Measurements from ENCODE around the gene PLPP3.
A peak's percentile ranks its signal among the peaks of the same experiment; 100 is the strongest.

PLPP3 gene

DNA sequence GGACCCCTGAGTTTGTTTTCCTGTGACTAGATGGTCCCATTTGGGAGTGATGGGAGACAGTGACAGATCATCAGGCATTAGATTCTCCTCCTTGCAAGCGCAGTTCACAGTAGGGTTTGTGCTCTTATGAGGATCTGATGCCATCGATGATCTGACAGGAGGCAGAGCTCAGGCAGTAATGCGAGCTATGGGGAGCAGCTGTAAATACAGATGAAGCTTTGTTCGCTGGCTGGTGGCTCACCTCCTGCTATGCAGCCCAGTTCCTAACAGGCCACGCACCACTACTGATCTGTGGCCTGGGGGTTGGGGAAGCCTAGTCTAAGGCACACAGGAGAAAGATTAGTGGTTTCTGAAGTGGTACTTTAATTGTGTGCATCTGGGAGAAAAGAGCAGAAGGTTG is 7.1 kb upstream of the PLPP3 start:
- WGBS, result 91% methylated on average over 5 of the region's 5 CpGs
- no peak overlapping the region for H2AFZ ChIP-seq (ENCODE audit: low read depth, low read length)
- H3K4me2 ChIP-seq (ENCODE audit: low read length, poor library complexity, severe bottlenecking), result no peak overlapping the region
- H3K23ac ChIP-seq (ENCODE audit: low read length in 2 of 2), result no peak overlapping the region
- H2BK120ac ChIP-seq (ENCODE audit: low read depth, low read length), result no peak overlapping the region
- no peaks in the 10 kb centered on the region for H3K36me3 ChIP-seq (ENCODE audit: control insufficient read depth in 1 of 2, insufficient read depth in 2 of 2, low read depth in 1 of 2, low read length in 2 of 2)
- H3K14ac ChIP-seq (ENCODE audit: low read length in 2 of 2), result no peak overlapping the region
- DNase-seq, result no peak
- peak overlapping the region; percentile 11 for H4K91ac ChIP-seq (ENCODE audit: low read length)
- H3K9me3 ChIP-seq (ENCODE audit: control insufficient read depth, low read length), result peaks cover 13% of the 10 kb centered on the region
- no peak overlapping the region for H3K4me3 ChIP-seq (ENCODE audit: insufficient read depth in 1 of 2, low read depth in 1 of 2, low read length in 2 of 2)
- no peaks in the 10 kb centered on the region for H3K27me3 ChIP-seq (ENCODE audit: control insufficient read depth in 1 of 2, insufficient read depth in 1 of 2, low read length in 2 of 2)
- no peak overlapping the region for H3K27ac ChIP-seq (ENCODE audit: low read length, poor library complexity, severe bottlenecking)
- no peak overlapping the region for H3K18ac ChIP-seq (ENCODE audit: low read depth in 1 of 2, low read length in 2 of 2)
- H3K9ac ChIP-seq (ENCODE audit: low read length), result no peak overlapping the region
- H2BK5ac ChIP-seq (ENCODE audit: low read depth, low read length, poor library complexity, severe bottlenecking), result no peak overlapping the region
- no peaks in the 10 kb centered on the region for H3K79me1 ChIP-seq (replicated peaks; ENCODE audit: low read length, poor library complexity, severe bottlenecking)
- H3K4ac ChIP-seq (ENCODE audit: low read depth in 1 of 2, low read length in 2 of 2), result no peak overlapping the region
- H4K8ac ChIP-seq (ENCODE audit: low read length), result no peak overlapping the region
- no peak overlapping the region for H2AK5ac ChIP-seq (ENCODE audit: low read length, severe bottlenecking)
- peaks cover 3% of the 10 kb centered on the region for H3K4me1 ChIP-seq (ENCODE audit: control insufficient read depth, insufficient read depth, low read depth, low read length)
- H2BK15ac ChIP-seq (ENCODE audit: low read depth, poor library complexity, severe bottlenecking), result no peak overlapping the region
- no peak overlapping the region for H2BK12ac ChIP-seq (ENCODE audit: low read length in 2 of 2)

DNA sequence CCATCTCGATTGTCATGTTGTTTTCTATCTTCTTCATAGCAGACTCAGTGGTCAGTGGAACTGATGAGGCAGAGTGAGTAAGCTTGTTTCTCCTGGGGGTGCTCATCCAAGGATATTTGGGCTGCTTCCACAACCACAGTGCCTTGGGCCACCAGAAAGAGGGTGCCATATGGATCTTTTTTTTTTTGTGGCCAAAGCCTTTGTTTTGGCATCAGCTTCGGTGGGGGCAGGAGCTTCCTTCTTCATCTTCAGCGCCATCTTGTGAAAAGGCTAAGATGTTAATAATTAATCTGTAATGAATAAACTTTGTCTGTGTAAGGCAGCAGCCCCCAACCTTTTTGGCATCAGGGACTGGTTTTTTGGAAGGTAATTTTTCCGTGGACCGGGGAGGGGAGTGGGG is 6.6 kb upstream of the PLPP3 start:
- H3K9me3 ChIP-seq (ENCODE audit: control insufficient read depth, low read length), result peaks cover 13% of the 10 kb centered on the region
- no peak for DNase-seq
- no peak overlapping the region for H3K18ac ChIP-seq (ENCODE audit: low read depth in 1 of 2, low read length in 2 of 2)
- H3K14ac ChIP-seq (ENCODE audit: low read length in 2 of 2), result no peak overlapping the region
- no peaks in the 10 kb centered on the region for H3K27me3 ChIP-seq (ENCODE audit: control insufficient read depth in 1 of 2, insufficient read depth in 1 of 2, low read length in 2 of 2)
- no peak overlapping the region for H3K27ac ChIP-seq (ENCODE audit: low read length, poor library complexity, severe bottlenecking)
- no peak overlapping the region for H2BK5ac ChIP-seq (ENCODE audit: low read depth, low read length, poor library complexity, severe bottlenecking)
- no peaks in the 10 kb centered on the region for H3K36me3 ChIP-seq (ENCODE audit: control insufficient read depth in 1 of 2, insufficient read depth in 2 of 2, low read depth in 1 of 2, low read length in 2 of 2)
- no peak overlapping the region for H2BK15ac ChIP-seq (ENCODE audit: low read depth, poor library complexity, severe bottlenecking)
- peaks cover 3% of the 10 kb centered on the region for H3K4me1 ChIP-seq (ENCODE audit: control insufficient read depth, insufficient read depth, low read depth, low read length)
- H3K4me2 ChIP-seq (ENCODE audit: low read length, poor library complexity, severe bottlenecking), result no peak overlapping the region
- H3K23ac ChIP-seq (ENCODE audit: low read length in 2 of 2), result no peak overlapping the region
- H2BK120ac ChIP-seq (ENCODE audit: low read depth, low read length), result no peak overlapping the region
- no peak overlapping the region for H4K8ac ChIP-seq (ENCODE audit: low read length)
- H2AFZ ChIP-seq (ENCODE audit: low read depth, low read length), result no peak overlapping the region
- H4K91ac ChIP-seq (ENCODE audit: low read length), result no peak overlapping the region
- peak overlapping the region; percentile 51 for H3K9ac ChIP-seq (ENCODE audit: low read length)
- no peak overlapping the region for H3K4me3 ChIP-seq (ENCODE audit: insufficient read depth in 1 of 2, low read depth in 1 of 2, low read length in 2 of 2)
- H3K79me1 ChIP-seq (replicated peaks; ENCODE audit: low read length, poor library complexity, severe bottlenecking), result no peaks in the 10 kb centered on the region
- no peak overlapping the region for H3K4ac ChIP-seq (ENCODE audit: low read depth in 1 of 2, low read length in 2 of 2)
- no peak overlapping the region for H2AK5ac ChIP-seq (ENCODE audit: low read length, severe bottlenecking)
- 92% methylated on average over 3 of the region's 5 CpGs for WGBS
- H2BK12ac ChIP-seq (ENCODE audit: low read length in 2 of 2), result no peak overlapping the region

DNA sequence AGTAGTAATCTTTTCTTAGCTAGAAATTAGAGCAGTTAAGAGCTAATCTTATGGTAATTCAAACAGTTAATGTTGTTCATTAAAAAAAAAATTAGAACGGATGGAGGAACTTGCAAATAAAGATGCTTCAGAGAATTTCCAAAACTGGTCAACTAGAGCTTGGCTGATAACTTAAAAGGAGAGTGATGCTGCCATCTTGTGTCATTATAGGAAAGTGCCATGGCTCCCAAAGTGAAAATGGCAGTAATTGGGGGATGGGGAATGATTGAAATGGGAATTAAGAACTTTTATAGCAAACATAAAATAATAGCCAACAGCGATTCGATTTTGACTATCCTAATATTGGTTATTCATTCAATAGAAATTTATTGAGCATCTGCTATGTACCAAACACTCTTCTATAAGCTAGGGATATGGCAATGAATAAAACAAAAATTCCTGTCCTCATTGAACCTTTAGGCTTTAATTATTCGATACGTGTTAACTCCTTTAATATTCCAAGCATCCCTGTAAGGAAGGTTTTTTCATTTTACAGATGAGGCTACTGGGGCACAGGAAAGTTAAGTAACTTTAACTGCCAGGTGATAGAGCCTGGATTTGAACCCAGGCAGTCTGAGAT is 5.7 kb upstream of the PLPP3 start:
- Histone ChIP-seq H2BK120ac (ENCODE audit: low read depth, low read length) (no peak overlapping the region), H2BK5ac (ENCODE audit: low read depth, low read length, poor library complexity, severe bottlenecking) (no peak overlapping the region), H3K14ac (ENCODE audit: low read length in 2 of 2) (no peak overlapping the region), H3K79me1 (replicated peaks; ENCODE audit: low read length, poor library complexity, severe bottlenecking) (no peaks in the 10 kb centered on the region), H2BK12ac (ENCODE audit: low read length in 2 of 2) (no peak overlapping the region), H3K4me3 (ENCODE audit: insufficient read depth in 1 of 2, low read depth in 1 of 2, low read length in 2 of 2) (no peak overlapping the region), H3K27me3 (ENCODE audit: control insufficient read depth in 1 of 2, insufficient read depth in 1 of 2, low read length in 2 of 2) (no peaks in the 10 kb centered on the region), H3K9me3 (ENCODE audit: control insufficient read depth, low read length) (peaks cover 12% of the 10 kb centered on the region), H2AFZ (ENCODE audit: low read depth, low read length) (no peak overlapping the region), H3K23ac (ENCODE audit: low read length in 2 of 2) (no peak overlapping the region), H3K36me3 (ENCODE audit: control insufficient read depth in 1 of 2, insufficient read depth in 2 of 2, low read depth in 1 of 2, low read length in 2 of 2) (no peaks in the 10 kb centered on the region), H3K4ac (ENCODE audit: low read depth in 1 of 2, low read length in 2 of 2) (no peak overlapping the region), H4K91ac (ENCODE audit: low read length) (no peak overlapping the region), H3K4me1 (ENCODE audit: control insufficient read depth, insufficient read depth, low read depth, low read length) (peaks cover 3% of the 10 kb centered on the region), H2BK15ac (ENCODE audit: low read depth, poor library complexity, severe bottlenecking) (no peak overlapping the region), H2AK5ac (ENCODE audit: low read length, severe bottlenecking) (no peak overlapping the region), H3K9ac (ENCODE audit: low read length) (peak overlapping the region; percentile 51), H3K4me2 (ENCODE audit: low read length, poor library complexity, severe bottlenecking) (no peak overlapping the region), H3K27ac (ENCODE audit: low read length, poor library complexity, severe bottlenecking) (no peak overlapping the region), H3K18ac (ENCODE audit: low read depth in 1 of 2, low read length in 2 of 2) (no peak overlapping the region), H4K8ac (ENCODE audit: low read length) (no peak overlapping the region)
- DNase-seq, result peak; percentile 74
- 0% methylated on average over 1 of the region's 5 CpGs for WGBS

DNA sequence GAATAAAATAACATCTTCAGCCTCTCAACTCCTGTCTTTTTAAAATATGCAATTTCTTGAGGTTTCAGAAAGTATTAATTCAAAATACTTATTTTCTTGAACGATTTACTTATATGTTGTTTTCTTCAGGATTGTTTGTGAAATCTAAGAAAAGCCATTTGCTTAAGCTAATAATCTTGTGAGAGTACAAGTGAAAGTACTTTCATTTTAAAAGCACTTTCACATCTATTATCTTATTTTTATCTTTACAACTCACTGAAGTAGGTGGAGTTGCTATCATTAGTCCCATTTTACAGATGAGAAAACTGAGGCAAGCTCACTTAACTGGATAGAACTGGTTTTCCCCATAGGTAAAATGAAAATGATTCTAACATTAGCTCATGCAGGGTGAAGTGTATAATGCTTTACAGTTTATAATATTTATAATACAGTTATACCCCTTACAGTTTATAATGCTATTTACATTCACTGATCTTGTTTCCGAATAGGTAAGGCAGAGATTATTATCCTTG is 4.7 kb upstream of the PLPP3 start:
- Histone ChIP-seq H3K14ac (ENCODE audit: low read length in 2 of 2) (no peak overlapping the region), H3K9me3 (ENCODE audit: control insufficient read depth, low read length) (peaks cover 3% of the 10 kb centered on the region), H3K23ac (ENCODE audit: low read length in 2 of 2) (no peak overlapping the region), H3K4me3 (ENCODE audit: insufficient read depth in 1 of 2, low read depth in 1 of 2, low read length in 2 of 2) (no peak overlapping the region), H2BK120ac (ENCODE audit: low read depth, low read length) (no peak overlapping the region), H3K79me1 (replicated peaks; ENCODE audit: low read length, poor library complexity, severe bottlenecking) (no peaks in the 10 kb centered on the region), H4K91ac (ENCODE audit: low read length) (no peak overlapping the region), H3K36me3 (ENCODE audit: control insufficient read depth in 1 of 2, insufficient read depth in 2 of 2, low read depth in 1 of 2, low read length in 2 of 2) (no peaks in the 10 kb centered on the region), H2BK12ac (ENCODE audit: low read length in 2 of 2) (no peak overlapping the region), H2AK5ac (ENCODE audit: low read length, severe bottlenecking) (no peak overlapping the region), H3K27ac (ENCODE audit: low read length, poor library complexity, severe bottlenecking) (no peak overlapping the region), H3K4me2 (ENCODE audit: low read length, poor library complexity, severe bottlenecking) (no peak overlapping the region), H3K4ac (ENCODE audit: low read depth in 1 of 2, low read length in 2 of 2) (no peak overlapping the region), H3K18ac (ENCODE audit: low read depth in 1 of 2, low read length in 2 of 2) (no peak overlapping the region), H2AFZ (ENCODE audit: low read depth, low read length) (no peak overlapping the region), H2BK15ac (ENCODE audit: low read depth, poor library complexity, severe bottlenecking) (no peak overlapping the region), H3K4me1 (ENCODE audit: control insufficient read depth, insufficient read depth, low read depth, low read length) (peaks cover 3% of the 10 kb centered on the region), H3K27me3 (ENCODE audit: control insufficient read depth in 1 of 2, insufficient read depth in 1 of 2, low read length in 2 of 2) (no peaks in the 10 kb centered on the region), H4K8ac (ENCODE audit: low read length) (no peak overlapping the region), H2BK5ac (ENCODE audit: low read depth, low read length, poor library complexity, severe bottlenecking) (no peak overlapping the region), H3K9ac (ENCODE audit: low read length) (peak overlapping the region; percentile 30)
- no peak for DNase-seq
- WGBS, result no CpG with 5 or more reads among the region's 2 CpGs

Data from mesenchymal stem cell (in vitro differentiated cells and primary cell).